SK-MEL-5 (cell line): ENCODE measurements around the gene EXOC3. TPM values are rescaled to one million over a fixed set of nuclear protein-coding genes. Genes with fewer than 3 reads are reported as not detected.
A peak's percentile ranks its signal among the peaks of the same experiment; 100 is the strongest.

Experiments
- DNase-seq: peaks from one replicate; pipeline ENCODE4 v3.0.0-alpha.2; 2016; ENCODE audit warnings: low read depth, low spot score
- in situ Hi-C: cut with HindIII; loops from 2 replicates; pipeline ENCODE4 v1.10.0; 2016; ENCODE audit warnings: low sequenced_read_pairs, high pct_unique_total_duplicates, low pct_unique_long_range_greater_than_20kb
- total RNA-seq: library from RNA; depleted of rRNA; stranded (reverse); fragments of >200 nt; shearing (Covaris generic); gene quantifications from 2 replicates; pipeline ENCODE4 v1.2.3, GENCODE V29; 2014

Gene EXOC3
- total RNA-seq, 1 experiment from 2014 or later: 50.2 TPM

DNA sequence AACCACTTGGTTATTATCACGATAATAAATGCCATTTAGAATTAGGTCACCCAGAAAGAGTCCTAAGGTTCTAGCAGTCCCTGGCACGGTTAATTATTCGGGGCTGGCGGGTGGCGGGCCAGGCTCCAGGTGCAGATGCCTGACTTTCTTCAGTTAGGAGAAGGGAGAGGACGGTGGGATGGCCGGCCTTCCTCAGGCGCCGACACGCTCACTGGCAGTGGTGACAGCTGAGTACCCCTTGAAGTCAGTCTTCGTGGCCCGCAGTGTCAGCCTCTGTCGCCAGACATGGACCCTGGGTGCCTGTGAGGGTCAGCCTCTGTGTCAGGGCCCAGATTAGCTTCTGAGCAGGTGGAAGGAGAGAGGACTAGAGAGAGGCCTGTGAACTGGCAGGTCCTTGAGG, 21.1 kb upstream of the EXOC3 start:
- DNase-seq: no peak
- in situ Hi-C loops: no loop called here

DNA sequence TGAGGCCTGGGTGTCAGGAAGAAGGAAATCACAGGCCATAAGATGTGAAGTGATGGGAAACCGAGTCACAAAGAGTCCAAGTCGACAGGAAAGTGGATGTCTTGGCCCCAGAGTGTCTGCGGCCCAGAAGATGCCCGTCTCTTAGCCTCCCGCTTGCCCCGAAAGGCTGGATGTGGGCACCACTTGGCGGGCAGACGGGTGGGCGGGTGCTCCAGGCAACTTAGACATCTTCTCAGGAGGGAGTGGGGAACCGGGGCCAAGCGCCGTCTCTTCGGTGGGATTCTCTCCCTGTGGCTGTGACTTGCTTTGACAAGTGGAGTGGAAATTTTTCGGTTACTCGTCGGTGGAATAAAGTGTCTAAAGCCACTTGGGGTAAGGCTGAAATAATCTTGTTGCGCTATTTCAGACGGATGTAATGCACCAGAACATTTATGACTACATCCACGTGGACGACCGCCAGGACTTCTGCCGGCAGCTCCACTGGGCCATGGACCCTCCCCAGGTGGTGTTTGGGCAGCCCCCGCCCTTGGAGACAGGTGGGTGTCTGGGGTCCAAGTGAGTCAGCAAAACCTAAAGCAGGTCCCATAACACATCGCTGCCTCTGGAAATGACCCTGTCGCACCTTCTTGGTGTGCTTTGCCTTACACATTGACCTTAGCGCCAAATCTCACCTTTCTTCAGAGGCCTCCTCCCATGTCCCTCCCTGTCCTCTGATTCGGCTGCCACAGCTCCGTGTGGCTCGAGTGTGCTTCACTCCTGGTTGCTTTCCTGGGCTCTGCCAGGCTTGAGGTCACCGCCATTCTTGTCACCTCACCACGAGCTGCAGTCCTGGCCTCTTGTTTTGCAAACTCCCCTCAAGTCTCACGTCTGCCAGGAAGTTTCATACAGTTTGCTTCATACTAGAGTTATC, 20.4 kb upstream of the EXOC3 start:
- no peak for DNase-seq
- in situ Hi-C loops: no loop called here

- no peak for DNase-seq
- in situ Hi-C loops: no loop called here
Measured at GRCh38 chr5:423233-423565, 19.8 kb upstream of the EXOC3 start.

DNA sequence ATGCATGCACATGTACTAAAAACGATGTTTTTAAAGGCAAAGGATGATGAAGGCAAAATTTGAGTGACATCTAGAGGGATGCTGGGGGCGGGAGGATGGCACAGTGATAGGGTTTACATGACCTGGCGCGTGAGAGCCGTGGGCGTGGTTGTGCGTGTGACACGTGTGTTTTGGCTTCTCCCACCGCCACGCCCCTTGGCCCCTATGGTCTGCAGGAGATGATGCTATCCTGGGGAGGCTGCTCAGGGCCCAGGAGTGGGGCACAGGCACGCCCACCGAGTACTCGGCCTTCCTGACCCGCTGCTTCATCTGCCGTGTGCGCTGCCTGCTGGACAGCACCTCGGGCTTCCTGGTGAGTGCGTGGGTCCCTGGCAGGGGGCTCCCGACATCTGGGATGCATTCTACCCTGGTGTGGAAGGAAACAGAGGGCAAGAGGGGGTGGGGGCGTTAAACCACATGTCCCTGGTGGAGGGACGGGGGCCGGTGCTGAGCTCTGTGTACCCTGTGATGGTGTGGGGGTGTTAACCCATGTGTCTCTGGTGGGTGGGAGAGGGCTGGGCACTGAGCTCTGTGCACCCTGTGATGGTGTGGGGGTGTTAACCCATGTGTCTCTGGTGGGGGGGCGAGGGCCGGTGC, 19.2 kb upstream of the EXOC3 start:
- in situ Hi-C loops: no loop called here
- DNase-seq: no peak

- no peak for DNase-seq
- in situ Hi-C loops: no loop called here
Measured at GRCh38 chr5:424301-425110, 18.5 kb upstream of the EXOC3 start.

DNA sequence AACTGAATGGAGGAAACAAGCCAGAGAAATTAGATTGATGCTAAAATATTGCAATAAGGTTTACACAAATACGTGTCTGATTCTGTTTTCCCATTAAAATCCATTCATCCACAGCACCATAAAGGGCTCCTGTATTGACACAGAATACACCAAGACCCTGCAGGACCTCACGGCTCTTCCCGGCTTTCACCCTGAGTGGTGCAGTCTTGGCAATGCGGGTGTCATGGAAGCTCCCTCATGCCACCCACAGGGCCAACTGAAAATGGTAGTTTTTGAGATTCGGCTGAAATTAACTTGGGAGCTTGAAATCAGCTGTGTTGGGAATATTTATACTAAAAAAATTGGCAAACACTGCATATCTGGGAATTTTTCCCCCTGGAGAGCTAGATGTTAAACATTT, 17.3 kb upstream of the EXOC3 start:
- peak; percentile 58 for DNase-seq
- in situ Hi-C loops: no loop called here

DNA sequence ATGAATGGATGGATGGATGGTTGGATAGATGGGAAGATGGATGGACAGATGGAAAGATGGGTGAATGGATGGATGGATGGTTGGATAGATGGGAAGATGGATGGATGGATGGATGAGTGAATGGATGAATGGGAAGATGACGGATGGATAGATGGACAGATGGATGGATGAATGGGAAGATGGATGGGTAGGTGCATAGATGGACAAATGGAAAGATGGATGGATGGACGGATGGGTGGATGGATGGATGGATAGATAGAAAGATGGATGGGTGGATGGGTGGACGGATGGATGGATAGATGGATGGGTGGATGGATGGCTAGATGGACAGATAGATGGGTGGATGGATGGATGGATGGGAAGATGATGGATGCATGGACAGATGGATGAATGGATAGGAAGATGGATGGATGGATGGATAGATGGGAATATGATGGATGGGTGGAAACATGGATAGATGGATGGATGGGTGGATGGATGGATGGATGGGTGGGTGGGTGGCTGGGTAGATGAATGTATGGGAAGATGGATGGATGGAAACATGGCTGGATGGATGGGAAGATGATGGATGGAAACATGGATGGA, 16.5 kb upstream of the EXOC3 start:
- no peak for DNase-seq
- in situ Hi-C loops: no loop called here

- in situ Hi-C loops: no loop called here
- DNase-seq: no peak
Measured at GRCh38 chr5:427415-428087, 15.4 kb upstream of the EXOC3 start.

- DNase-seq: no peak
- in situ Hi-C loops: no loop called here
Measured at GRCh38 chr5:428219-428618, 14.8 kb upstream of the EXOC3 start.

DNA sequence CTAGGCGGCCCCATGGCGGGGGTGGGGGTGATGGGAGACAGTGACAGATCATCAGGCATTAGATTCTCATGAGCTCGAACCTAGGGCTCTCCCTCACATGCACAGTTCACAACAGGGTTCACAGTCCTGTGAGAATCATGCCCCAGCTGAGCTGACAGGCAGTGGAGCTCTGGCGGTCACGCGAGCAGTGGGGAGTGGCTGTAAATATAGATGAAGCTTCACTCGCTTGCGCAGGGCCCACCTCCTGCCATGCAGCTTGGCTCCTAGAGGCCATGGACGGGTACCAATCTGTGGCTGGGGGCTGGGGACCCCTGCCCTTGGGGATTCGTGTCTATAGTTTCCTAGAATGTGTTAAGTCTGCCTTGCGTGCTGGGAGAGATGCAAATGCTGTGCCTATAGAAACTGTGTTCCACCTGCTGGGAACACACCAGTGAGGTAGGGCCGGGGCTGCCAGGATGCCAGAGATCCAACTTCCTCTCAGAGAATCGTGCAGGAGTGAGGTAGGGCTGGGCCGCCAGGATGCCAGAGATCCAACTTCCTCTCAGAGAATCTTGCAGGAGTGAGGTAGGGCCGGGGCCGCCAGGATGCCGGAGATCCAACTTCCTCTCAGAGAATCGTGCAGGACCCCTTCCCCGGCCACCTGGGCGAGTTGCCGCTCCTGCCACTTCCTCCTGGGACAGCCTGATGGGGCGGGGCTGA, 14.1 kb upstream of the EXOC3 start:
- in situ Hi-C loops: no loop called here
- DNase-seq: no peak

DNA sequence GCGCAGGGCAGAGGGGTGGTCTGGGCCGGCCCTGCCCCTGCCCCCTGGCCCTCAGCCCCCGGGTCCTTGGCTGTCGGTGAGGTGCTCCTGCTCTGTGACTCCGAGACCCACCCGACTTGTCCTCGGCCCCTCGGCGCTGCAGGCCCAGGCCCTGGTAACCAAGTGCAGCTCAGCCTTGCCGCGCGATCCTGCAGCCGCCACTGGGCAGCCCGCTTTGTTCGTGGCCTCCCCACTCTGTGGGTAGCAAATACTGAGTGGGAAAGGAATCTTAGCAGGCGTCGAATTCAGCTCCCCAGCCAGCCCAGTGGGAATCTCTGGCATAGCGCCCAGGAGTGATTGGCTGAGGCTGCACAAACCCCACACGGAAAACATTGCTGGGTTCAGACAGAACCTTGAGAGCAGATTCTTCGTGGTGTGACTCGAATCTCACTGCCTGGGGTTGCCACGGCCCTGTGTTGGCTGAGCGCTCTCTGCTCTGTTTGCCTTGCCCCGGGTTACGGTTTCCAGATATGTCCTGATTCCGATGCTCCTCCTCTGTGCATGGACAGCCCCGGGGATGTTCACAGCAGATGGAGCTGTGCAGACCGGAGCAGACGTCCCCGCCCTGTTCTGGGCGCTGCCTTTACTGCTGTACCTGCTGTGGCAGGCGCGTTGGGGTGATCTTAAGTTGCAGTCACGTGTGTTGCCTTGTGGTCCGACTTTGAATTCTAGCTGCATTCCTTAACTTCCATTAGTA, 13.4 kb upstream of the EXOC3 start:
- no peak for DNase-seq
- in situ Hi-C loops: no loop called here

DNA sequence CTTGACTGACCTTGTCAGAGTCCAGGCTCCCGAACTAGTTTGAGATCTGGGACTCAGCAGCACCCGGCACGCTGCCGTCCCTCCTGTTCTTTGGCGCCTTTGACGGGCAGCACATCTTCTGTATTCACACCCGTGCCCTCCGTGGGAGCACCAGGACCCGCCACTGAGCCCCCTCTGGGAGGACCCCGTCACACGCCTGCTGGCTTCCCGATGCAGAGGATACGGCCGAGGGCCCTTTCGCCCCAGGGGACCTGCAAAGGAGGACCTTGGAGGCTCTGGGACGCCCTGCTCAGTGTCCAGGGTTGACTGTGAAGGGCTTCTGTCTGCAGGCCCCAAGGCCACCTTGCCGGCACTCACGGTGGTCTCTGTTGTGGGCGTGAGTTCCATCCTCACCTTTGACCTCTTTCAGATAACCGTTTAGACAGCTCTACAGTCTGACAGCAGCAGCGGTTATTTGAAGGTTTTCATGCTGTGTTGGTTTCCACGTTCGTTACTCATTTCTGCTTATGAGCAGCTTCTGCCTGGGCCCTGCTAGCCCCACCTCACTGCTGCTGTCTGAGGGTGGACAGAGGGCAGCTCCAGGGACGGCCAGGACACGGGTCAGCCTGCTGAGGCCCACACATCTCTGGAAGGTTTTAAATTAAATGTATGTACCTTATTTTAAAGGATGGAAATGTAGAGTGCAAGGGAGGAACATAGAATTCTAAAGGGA, 12.6 kb upstream of the EXOC3 start:
- no peak for DNase-seq
- in situ Hi-C loops: no loop called here

DNA sequence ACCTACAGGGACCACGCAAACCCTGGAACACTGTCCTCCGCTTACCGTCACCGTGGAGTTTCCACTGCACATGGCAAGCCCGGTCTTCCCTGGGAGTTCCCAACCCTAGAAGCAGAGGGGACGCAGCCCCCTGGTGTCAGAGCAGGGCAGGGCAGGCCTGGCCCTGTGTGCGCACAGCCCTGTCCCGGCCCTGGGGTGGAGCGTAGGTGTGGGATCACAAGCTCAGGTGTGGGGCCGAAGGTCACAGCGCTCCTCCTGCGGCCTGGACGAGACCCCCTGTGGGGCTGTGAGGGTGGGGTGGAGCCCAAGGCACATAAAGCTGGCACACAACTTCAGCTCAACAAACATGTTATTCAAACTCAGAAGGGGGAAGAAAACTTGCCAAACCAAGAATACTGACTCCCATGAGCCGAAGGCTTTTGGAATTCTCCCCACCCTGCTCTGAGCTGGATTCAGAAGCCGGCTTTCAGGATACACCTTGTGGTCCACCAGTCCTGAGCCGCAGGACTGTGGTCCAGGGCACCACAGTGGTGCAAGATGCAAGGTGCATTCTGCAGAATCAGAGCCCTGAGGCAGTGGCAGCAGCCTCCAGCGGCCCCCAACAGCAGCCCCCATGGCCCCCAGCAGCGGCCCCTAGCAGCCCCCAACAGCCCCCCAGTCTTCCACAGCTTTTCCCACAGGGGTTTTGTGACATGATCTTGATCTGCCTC, 11.8 kb upstream of the EXOC3 start:
- peak; percentile 69 for DNase-seq
- in situ Hi-C loops: no loop called here

- in situ Hi-C loops: no loop called here
- DNase-seq: peak; percentile 46
Measured at GRCh38 chr5:431711-432050, 11.3 kb upstream of the EXOC3 start.

DNA sequence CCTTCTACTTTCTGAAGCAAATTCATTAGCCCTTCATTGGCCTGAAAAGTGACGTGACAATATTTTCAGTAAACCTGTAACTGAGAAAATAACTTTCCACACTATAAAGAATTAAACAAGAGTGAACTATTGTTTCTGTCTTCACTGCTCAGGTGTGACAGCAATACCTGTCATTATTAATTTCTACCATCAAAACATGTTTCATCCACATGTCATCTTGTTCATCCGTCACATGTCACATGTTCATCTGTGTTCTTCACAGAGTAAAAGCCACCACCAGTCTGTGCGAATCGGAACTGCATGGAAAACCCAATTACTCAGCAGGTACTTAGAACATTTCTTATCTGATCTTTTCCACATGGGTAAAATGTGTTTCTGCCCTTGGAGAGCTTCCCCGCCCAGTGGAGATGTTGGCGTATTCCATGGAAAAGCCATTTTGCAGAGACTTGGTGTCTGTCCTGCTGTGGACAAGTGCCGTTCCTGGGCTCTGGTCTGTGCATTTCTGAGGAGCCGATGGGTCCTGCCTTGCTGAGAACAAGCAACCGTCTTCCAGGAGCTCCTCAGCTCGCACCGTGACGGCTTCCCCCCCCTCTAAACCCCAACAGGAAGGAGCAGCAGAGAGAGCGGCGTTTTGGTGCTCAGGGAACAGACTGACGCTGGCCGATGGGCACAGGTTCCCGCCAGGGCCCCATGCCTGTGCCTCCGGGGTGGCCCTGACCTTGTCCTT, 10.6 kb upstream of the EXOC3 start:
- no peak for DNase-seq

More for the DNA sequence above, 10.6 kb upstream of the EXOC3 start:
- in situ Hi-C loops: no loop called here
